HepG2 (cell line): ENCODE results near the gene BBC3. TPM values are rescaled to one million over a fixed set of nuclear protein-coding genes. Genes with fewer than 3 reads are reported as not detected.

ENCODE experiments used
- FOXA1 ChIP-seq, 2 experiments: fragments of 450-650 bp in 1 of 2; sonication (generic) in 1 of 2; formaldehyde crosslinking in 1 of 2; IDR thresholded peaks; 2 replicates each; pipeline versions ENCODE4 v1.4.0 to v1.6.1; 2016 to 2020; ENCODE audit warnings: missing genetic modification reagents in 1 of 2
- FOXJ3 ChIP-seq: sonication (generic); formaldehyde crosslinking; IDR thresholded peaks from 2 replicates; pipeline ENCODE4 v1.4.0; 2020; ENCODE audit warnings: missing genetic modification reagents, mild to moderate bottlenecking, borderline replicate concordance
- JUNB ChIP-seq: sonication (generic); formaldehyde crosslinking; IDR thresholded peaks from 2 replicates; pipeline ENCODE4 v1.8.0; 2022; ENCODE audit warnings: missing genetic modification reagents, mild to moderate bottlenecking, borderline replicate concordance
- KDM5A ChIP-seq: fragments of 200-600 bp; sonication (generic); IDR thresholded peaks from 2 replicates; pipeline ENCODE4 v1.7.0; 2018; ENCODE audit warnings: antibody characterized with exemption, mild to moderate bottlenecking, low read length, borderline replicate concordance
- PAX8 ChIP-seq: sonication (generic); formaldehyde crosslinking; IDR thresholded peaks from 2 replicates; pipeline ENCODE4 v1.8.0; 2022; ENCODE audit warnings: mild to moderate bottlenecking, missing genetic modification reagents, borderline replicate concordance
- POLR2G ChIP-seq: fragments of 200-400 bp; formaldehyde crosslinking; IDR thresholded peaks from 2 replicates; pipeline ENCODE4 v1.6.1; 2018; ENCODE audit warnings: mild to moderate bottlenecking, low read depth, low read length, moderate library complexity
- TMF1 ChIP-seq: sonication (generic); formaldehyde crosslinking; IDR thresholded peaks from 2 replicates; pipeline ENCODE4 v1.8.1; 2022; ENCODE audit warnings: low read depth, missing genetic modification reagents
- ZFP41 ChIP-seq: sonication (generic); formaldehyde crosslinking; IDR thresholded peaks from 2 replicates; pipeline ENCODE4 v1.4.0; 2020; ENCODE audit warnings: mild to moderate bottlenecking, missing genetic modification reagents, borderline replicate concordance
- ZNF446 ChIP-seq: sonication (generic); formaldehyde crosslinking; IDR thresholded peaks from 2 replicates; pipeline ENCODE4 v1.5.0; 2020; ENCODE audit warnings: mild to moderate bottlenecking, missing genetic modification reagents
- polyA plus RNA-seq, 8 experiments: library from polyadenylated mRNA; depleted of rRNA in 3 of 8; stranded (reverse) in 7 of 8; unstranded in 1 of 8; fragments of >200 nt; fragmentation: Illumina TruSeq in 4 of 8; extraction: Trizol in 4 of 8; gene quantifications; 2 replicates each; pipeline versions ENCODE4 v1.2.1 to v1.2.3, GENCODE V29; 2011 to 2016; ENCODE audit warnings: low read depth in 4 of 8, missing spikeins in 1 of 8, mixed read lengths in 1 of 8; ENCODE audit not compliant: insufficient read depth in 1 of 8
- total RNA-seq, 5 experiments: library from RNA; depleted of rRNA; stranded (reverse); fragments of >200 nt; fragmentation: Illumina TruSeq; extraction: Trizol; gene quantifications; 2 replicates each; pipeline ENCODE4 v1.2.3, GENCODE V29; 2016; ENCODE audit warnings: low read depth in 1 of 5
- TF ChIP-seq, protein P1 (sequence below): sonication (generic); formaldehyde crosslinking; IDR thresholded peaks from 2 replicates; pipeline ENCODE4 v1.4.0; 2020; ENCODE audit warnings: missing genetic modification reagents
- TF ChIP-seq, protein P2 (sequence below): sonication (generic); formaldehyde crosslinking; IDR thresholded peaks from 2 replicates; pipeline ENCODE4 v1.4.0; 2020; ENCODE audit warnings: missing genetic modification reagents
- TF ChIP-seq, protein P3 (sequence below): sonication (generic); formaldehyde crosslinking; IDR thresholded peaks from 2 replicates; pipeline ENCODE4 v1.4.0; 2020; ENCODE audit warnings: missing genetic modification reagents
- TF ChIP-seq, protein P4 (sequence below): sonication (generic); formaldehyde crosslinking; IDR thresholded peaks from 2 replicates; pipeline ENCODE4 v1.4.0; 2020; ENCODE audit warnings: missing genetic modification reagents

BBC3 gene
- total and polyA plus RNA-seq, 2 of the 13 experiments (the other 11 are each of a cell fraction or from before 2014, with no cell fraction given) = 6.1 to 8.8 TPM

DNA sequence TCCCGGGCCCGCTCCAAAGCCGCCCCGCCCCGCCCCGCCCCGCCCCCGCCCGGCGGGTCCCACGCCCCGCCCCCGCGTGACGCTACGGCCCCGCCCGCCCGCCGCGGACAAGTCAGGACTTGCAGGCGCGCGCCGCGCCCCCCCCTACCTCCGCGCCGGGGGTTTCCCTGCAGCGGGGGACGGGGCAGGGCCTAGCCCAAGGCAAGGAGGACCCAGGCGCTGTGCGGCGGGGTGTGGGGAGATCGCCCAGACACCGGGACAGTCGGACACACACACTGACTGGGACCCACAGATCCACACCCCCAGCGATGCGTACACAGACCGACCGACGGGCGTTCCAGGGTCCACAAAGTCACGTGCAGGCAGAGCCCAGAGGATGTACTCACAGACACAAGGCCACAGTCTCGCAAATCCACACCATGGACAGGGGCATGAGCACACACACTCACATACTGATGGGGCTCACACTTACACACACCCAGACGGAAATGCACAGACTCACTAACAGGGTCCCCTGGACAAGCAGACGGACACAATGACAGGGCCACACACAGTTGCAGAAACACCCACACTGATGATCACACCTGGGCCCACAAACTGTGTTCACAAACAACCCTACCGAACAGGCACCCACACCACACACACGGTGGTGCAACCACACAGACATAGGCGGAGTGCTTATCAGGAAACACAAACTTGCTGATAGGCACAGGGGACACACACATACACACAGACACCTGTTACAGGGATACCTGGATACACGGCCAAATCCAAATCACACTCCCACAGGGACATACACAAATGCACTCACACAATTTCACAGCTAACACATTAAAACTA, 436 bp upstream of the BBC3 start (continued):
- TF ChIP-seq, protein P1, sequence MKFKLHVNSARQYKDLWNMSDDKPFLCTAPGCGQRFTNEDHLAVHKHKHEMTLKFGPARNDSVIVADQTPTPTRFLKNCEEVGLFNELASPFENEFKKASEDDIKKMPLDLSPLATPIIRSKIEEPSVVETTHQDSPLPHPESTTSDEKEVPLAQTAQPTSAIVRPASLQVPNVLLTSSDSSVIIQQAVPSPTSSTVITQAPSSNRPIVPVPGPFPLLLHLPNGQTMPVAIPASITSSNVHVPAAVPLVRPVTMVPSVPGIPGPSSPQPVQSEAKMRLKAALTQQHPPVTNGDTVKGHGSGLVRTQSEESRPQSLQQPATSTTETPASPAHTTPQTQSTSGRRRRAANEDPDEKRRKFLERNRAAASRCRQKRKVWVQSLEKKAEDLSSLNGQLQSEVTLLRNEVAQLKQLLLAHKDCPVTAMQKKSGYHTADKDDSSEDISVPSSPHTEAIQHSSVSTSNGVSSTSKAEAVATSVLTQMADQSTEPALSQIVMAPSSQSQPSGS (CRISPR knock-in tag) = 0 out of 2 replicates have a peak, but pooled peaks have one; percentile 31
- TF ChIP-seq POLR2G (peak; percentile 81), KDM5A (no peak), PAX8 (CRISPR knock-in tag) (no peak; the same call in 1 of the 2 replicates), FOXA1 (IDR thresholded peaks at IDR 0.05) (no peak), FOXA1 (CRISPR knock-in tag; IDR thresholded peaks at IDR 0.05) (peak; percentile 60; the same call in 1 of the 2 replicates), TMF1 (CRISPR knock-in tag) (no peak), FOXJ3 (CRISPR knock-in tag) (0 out of 2 replicates have a peak, but pooled peaks have one; percentile 36), JUNB (CRISPR knock-in tag) (peak; percentile 65), ZNF446 (0 out of 2 replicates have a peak, but pooled peaks have one; percentile 58), ZFP41 (CRISPR knock-in tag) (no peak)
- TF ChIP-seq, protein P2, sequence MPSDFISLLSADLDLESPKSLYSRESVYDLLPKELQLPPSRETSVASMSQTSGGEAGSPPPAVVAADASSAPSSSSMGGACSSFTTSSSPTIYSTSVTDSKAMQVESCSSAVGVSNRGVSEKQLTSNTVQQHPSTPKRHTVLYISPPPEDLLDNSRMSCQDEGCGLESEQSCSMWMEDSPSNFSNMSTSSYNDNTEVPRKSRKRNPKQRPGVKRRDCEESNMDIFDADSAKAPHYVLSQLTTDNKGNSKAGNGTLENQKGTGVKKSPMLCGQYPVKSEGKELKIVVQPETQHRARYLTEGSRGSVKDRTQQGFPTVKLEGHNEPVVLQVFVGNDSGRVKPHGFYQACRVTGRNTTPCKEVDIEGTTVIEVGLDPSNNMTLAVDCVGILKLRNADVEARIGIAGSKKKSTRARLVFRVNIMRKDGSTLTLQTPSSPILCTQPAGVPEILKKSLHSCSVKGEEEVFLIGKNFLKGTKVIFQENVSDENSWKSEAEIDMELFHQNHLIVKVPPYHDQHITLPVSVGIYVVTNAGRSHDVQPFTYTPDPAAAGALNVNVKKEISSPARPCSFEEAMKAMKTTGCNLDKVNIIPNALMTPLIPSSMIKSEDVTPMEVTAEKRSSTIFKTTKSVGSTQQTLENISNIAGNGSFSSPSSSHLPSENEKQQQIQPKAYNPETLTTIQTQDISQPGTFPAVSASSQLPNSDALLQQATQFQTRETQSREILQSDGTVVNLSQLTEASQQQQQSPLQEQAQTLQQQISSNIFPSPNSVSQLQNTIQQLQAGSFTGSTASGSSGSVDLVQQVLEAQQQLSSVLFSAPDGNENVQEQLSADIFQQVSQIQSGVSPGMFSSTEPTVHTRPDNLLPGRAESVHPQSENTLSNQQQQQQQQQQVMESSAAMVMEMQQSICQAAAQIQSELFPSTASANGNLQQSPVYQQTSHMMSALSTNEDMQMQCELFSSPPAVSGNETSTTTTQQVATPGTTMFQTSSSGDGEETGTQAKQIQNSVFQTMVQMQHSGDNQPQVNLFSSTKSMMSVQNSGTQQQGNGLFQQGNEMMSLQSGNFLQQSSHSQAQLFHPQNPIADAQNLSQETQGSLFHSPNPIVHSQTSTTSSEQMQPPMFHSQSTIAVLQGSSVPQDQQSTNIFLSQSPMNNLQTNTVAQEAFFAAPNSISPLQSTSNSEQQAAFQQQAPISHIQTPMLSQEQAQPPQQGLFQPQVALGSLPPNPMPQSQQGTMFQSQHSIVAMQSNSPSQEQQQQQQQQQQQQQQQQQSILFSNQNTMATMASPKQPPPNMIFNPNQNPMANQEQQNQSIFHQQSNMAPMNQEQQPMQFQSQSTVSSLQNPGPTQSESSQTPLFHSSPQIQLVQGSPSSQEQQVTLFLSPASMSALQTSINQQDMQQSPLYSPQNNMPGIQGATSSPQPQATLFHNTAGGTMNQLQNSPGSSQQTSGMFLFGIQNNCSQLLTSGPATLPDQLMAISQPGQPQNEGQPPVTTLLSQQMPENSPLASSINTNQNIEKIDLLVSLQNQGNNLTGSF (CRISPR knock-in tag) = 0 out of 2 replicates have a peak, but pooled peaks have one; percentile 61
- TF ChIP-seq, protein P3, sequence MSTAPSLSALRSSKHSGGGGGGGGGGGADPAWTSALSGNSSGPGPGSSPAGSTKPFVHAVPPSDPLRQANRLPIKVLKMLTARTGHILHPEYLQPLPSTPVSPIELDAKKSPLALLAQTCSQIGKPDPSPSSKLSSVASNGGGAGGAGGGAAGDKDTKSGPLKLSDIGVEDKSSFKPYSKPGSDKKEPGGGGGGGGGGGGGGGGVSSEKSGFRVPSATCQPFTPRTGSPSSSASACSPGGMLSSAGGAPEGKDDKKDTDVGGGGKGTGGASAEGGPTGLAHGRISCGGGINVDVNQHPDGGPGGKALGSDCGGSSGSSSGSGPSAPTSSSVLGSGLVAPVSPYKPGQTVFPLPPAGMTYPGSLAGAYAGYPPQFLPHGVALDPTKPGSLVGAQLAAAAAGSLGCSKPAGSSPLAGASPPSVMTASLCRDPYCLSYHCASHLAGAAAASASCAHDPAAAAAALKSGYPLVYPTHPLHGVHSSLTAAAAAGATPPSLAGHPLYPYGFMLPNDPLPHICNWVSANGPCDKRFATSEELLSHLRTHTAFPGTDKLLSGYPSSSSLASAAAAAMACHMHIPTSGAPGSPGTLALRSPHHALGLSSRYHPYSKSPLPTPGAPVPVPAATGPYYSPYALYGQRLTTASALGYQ (CRISPR knock-in tag) = 0 out of 2 replicates have a peak, but pooled peaks have one; percentile 30
- TF ChIP-seq, protein P4, sequence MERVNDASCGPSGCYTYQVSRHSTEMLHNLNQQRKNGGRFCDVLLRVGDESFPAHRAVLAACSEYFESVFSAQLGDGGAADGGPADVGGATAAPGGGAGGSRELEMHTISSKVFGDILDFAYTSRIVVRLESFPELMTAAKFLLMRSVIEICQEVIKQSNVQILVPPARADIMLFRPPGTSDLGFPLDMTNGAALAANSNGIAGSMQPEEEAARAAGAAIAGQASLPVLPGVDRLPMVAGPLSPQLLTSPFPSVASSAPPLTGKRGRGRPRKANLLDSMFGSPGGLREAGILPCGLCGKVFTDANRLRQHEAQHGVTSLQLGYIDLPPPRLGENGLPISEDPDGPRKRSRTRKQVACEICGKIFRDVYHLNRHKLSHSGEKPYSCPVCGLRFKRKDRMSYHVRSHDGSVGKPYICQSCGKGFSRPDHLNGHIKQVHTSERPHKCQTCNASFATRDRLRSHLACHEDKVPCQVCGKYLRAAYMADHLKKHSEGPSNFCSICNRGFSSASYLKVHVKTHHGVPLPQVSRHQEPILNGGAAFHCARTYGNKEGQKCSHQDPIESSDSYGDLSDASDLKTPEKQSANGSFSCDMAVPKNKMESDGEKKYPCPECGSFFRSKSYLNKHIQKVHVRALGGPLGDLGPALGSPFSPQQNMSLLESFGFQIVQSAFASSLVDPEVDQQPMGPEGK (CRISPR knock-in tag) = peak; percentile 96
